AG10803 (cell line): ENCODE results near the gene MED9.

Source experiments
- DNase-seq: peaks from one replicate; pipeline ENCODE4 v3.0.0; 2010; ENCODE audit warnings: low read depth
- H3K4me3 ChIP-seq: 2 replicates; pipeline ENCODE4 v1.5.1; 2011; ENCODE audit warnings: mild to moderate bottlenecking, low read length, control low read depth
- TF ChIP-seq, protein P1 (sequence below): conservative IDR thresholded peaks from 2 replicates; pipeline ENCODE4 v1.5.1; 2011; ENCODE audit warnings: mild to moderate bottlenecking, low read length, control low read depth, inconsistent platforms

MED9 gene

DNA sequence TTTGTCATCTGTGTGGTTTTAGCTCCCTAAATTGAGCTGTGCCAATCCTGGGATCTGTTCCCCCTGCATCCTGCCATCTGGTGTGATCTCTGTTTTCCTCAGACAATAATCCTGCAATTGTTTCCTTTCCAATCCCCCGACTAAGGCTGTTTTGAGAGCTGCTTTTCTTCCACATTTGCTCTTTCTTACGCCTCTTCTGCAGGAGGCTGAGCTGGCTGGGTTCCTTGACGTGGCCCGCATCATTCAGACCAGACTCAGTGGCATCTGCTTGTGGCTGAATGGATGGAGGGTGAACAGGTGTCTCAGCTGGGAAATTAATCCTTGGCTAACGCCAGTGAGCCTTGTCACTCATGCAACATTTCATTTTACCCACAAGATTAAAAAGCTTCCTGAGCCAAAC, 9.8 kb upstream of the MED9 start:
- H3K4me3 ChIP-seq: no peak overlapping the region
- DNase-seq: no peak
- TF ChIP-seq, protein P1, sequence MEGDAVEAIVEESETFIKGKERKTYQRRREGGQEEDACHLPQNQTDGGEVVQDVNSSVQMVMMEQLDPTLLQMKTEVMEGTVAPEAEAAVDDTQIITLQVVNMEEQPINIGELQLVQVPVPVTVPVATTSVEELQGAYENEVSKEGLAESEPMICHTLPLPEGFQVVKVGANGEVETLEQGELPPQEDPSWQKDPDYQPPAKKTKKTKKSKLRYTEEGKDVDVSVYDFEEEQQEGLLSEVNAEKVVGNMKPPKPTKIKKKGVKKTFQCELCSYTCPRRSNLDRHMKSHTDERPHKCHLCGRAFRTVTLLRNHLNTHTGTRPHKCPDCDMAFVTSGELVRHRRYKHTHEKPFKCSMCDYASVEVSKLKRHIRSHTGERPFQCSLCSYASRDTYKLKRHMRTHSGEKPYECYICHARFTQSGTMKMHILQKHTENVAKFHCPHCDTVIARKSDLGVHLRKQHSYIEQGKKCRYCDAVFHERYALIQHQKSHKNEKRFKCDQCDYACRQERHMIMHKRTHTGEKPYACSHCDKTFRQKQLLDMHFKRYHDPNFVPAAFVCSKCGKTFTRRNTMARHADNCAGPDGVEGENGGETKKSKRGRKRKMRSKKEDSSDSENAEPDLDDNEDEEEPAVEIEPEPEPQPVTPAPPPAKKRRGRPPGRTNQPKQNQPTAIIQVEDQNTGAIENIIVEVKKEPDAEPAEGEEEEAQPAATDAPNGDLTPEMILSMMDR: no peak

DNA sequence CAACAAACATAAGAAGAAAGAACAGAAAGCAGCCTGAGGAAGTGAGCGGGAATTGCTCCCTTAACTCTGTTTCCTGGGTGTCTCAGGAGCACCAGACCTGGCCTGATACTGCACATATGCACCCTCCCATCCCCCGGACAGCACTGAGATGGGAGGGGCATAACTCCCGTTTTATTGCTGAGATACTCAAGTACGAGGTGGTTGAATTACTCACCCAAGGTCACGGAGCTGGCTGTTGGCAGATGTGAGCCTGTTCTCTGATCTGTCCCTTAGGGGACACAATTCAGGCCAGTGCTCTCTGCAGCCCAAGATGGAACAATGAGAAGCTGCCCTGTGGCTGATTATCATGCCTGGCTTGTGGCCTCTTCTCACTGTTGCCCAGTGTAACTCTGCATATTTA, 9.1 kb upstream of the MED9 start:
- TF ChIP-seq, protein P1: no peak
- peak; percentile 11 for DNase-seq
- H3K4me3 ChIP-seq: no peak overlapping the region

DNA sequence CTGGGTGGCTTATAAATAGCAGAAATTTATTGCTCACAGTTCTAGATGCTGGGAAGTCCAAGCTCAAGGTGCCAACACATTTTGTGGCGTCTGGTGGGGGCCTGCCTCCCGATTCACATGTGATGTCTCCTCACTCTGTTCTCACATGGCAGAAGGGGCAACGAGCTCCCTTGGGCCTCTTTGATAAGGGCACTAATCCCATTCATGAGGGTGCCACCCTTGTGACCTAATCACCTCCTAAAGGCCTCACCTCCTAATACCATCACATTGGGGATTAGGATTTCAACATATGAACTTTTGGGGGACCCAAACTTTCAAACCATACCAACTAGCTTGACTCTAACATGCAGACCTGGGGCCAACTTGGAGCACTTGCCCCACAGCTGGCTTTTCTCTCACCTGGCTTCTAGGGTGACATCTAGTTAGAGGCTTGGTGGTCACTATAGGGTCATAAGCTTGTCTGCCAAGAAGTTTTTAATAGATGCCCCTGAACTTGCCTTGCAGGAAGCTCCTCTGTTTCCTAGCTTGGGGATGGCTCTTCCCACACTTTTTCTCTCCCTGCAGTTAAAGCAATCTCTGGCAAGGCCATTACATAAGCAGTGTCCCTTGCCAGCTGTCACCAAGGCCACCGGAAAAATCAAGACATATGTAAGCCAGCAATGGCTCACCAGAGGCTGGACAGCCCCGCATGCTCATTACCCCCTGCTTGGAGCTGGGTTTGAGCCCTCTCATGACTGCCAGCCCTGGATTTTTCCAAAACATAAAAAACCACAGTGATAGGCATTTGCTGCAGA, 8.4 kb upstream of the MED9 start:
- TF ChIP-seq, protein P1: no peak
- no peak for DNase-seq
- H3K4me3 ChIP-seq: no peak overlapping the region

- no peak overlapping the region for H3K4me3 ChIP-seq
- TF ChIP-seq, protein P1: no peak
- no peak for DNase-seq
These were observed 7.4 kb upstream of the MED9 start for GRCh38 chr17:17469358-17469757.

- DNase-seq: no peak
- TF ChIP-seq, protein P1: no peak
These were observed 6.8 kb upstream of the MED9 start for GRCh38 chr17:17469996-17470395.

DNA sequence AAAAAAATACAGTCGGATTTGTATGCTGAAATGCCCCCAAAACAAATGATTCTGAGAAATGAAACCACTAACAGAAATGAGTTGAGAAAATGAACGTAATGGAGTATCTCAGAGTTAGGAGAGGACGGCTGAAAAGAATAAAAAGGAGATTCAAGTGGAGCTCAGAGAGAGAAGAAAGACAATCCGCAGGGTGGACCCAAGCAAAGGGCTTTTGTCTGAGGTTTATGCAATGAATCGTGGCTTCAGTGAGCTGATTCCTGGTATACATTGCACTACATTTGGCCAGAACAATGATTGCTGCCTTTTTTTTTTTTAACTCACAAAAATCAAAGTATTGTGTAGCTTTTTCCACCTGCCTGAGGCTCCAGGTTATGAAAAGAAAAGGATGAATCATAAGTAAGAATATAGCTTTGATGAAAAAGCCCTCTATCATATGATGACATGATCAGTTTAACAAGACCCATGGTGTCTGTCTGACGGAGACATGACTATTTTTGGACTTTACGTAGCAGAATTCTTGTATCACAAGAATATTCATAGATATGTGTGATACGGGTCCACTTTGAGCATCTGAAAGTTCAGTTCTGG, 4.4 kb upstream of the MED9 start:
- DNase-seq: no peak
- H3K4me3 ChIP-seq: no peak overlapping the region
- TF ChIP-seq, protein P1: no peak

More at GRCh38 chr17:17469996-17470395, 6.8 kb upstream of the MED9 start:
- no peak overlapping the region for H3K4me3 ChIP-seq

- TF ChIP-seq, protein P1: no peak
- H3K4me3 ChIP-seq: no peak overlapping the region
- no peak for DNase-seq
These were observed 2.5 kb upstream of the MED9 start for GRCh38 chr17:17474341-17474740.
